ENCODE results near the gene CAPSL. TPM values are rescaled to one million over a fixed set of nuclear protein-coding genes. Genes with fewer than 3 reads are reported as not detected.
"Not testable (repeated sequence)": the region's sequence is repeated elsewhere in the genome, so short reads cannot be mapped to it uniquely, and the experiment has no call there.

Gene CAPSL
- total and polyA plus RNA-seq, 8 donors, result 1.7 TPM; not detected in 7

DNA sequence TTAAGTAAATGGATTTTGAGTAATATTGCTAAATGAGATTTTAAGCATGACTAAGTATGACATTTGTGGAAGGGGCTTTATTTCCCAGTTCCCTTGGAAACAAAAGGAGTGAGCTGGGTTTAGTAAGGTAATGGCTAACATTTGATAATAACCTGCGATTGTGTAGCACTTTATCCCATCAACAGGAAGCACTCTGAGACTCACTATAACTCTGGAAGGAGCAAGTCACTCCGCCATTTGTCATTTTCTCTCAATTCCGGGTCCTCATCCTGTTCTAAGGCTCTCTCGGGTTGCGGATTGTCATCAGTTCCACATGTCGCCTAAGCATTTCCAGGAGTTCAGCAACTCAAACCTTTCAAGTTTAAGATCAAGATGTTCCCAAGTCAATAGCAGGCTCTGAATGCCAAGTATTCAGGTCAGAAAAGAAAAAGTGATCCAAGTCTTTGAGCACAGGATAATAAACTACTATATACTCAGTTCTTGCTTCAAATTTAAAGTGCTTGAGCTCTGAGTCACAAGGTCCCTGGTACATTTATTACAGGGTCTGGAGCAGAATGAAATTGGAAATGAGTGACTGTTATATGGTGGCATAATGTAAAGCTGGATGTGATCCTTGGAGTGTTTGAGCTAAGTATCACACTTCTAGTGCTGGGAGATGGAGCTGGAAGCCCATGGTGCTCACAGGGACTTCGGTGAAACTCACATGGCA is 39.3 kb downstream of the CAPSL start:
- TF ChIP-seq, protein P1, sequence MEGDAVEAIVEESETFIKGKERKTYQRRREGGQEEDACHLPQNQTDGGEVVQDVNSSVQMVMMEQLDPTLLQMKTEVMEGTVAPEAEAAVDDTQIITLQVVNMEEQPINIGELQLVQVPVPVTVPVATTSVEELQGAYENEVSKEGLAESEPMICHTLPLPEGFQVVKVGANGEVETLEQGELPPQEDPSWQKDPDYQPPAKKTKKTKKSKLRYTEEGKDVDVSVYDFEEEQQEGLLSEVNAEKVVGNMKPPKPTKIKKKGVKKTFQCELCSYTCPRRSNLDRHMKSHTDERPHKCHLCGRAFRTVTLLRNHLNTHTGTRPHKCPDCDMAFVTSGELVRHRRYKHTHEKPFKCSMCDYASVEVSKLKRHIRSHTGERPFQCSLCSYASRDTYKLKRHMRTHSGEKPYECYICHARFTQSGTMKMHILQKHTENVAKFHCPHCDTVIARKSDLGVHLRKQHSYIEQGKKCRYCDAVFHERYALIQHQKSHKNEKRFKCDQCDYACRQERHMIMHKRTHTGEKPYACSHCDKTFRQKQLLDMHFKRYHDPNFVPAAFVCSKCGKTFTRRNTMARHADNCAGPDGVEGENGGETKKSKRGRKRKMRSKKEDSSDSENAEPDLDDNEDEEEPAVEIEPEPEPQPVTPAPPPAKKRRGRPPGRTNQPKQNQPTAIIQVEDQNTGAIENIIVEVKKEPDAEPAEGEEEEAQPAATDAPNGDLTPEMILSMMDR (IDR thresholded peaks at IDR 0.05), result no peak
- H3K36me3 ChIP-seq, result no peaks in the 10 kb centered on the region
- FAIRE-seq (no peak), ATAC-seq (no peak), DNase-seq (no peak)
- no peak overlapping the region for H3K4me3 ChIP-seq
- intact Hi-C loops (cut with DNase I), result no loop called here
- H3K27me3 ChIP-seq, result no peaks in the 10 kb centered on the region
- no peaks in the 10 kb centered on the region for H3K4me1 ChIP-seq
- H3K27ac ChIP-seq, result no peak overlapping the region
- no peaks in the 10 kb centered on the region for H3K9me3 ChIP-seq
- whole genome bisulfite sequencing, 2 donors, result 70 to 81% methylated on average over 7 of the region's 7 CpGs

DNA sequence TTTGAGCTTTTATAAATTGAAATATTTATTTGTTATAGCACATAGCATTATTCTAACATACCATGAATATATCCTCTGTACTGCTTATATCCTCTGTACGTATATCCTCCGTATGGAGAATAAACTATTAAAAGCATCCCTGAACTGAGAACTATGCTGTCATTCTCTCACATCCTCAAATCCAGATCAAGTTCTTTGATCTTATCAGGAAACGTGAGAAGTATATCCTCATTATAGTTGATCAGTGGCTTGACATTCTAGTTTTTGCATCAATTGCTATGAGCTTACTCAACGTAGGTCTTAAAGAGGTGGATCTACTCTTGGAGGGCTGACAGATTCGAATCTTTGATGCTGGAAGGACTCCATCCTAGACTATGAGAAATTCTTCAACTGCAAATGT is 44.3 kb downstream of the CAPSL start:
- H3K27ac ChIP-seq, result no peak overlapping the region
- no peaks in the 10 kb centered on the region for H3K36me3 ChIP-seq
- DNase-seq (no peak), ATAC-seq (no peak), FAIRE-seq (no peak)
- H3K27me3 ChIP-seq, result no peaks in the 10 kb centered on the region
- TF ChIP-seq, protein P1 (IDR thresholded peaks at IDR 0.05), result no peak
- H3K9me3 ChIP-seq, result no peaks in the 10 kb centered on the region
- H3K4me1 ChIP-seq, result no peaks in the 10 kb centered on the region
- H3K4me3 ChIP-seq, result no peak overlapping the region
- intact Hi-C loops (cut with DNase I), result no loop called here
- 60 to 71% methylated on average over 5 of the region's 5 CpGs for WGBS, 2 donors

DNA sequence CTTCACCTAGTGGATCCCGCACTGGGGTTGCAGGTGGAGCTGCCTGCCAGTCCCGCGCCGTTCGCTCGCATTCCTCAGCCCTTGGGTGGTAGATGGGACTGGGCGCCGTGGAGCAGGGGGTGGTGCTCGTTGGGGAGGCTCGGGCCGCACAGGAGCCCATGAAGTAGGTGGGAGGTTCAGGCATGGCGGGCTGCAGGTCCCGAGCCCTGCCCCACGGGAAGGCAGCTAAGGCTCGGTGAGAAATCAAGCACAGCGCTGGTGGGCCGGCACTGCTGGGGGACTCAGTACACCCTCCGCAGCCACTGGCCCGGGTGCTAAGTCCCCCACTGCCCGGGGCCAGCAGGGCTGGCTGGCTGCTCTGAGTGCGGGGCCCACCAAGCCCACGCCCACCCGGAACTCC is 45.6 kb downstream of the CAPSL start:
- ATAC-seq; intact Hi-C loops (cut with DNase I); H3K4me1 ChIP-seq; H3K9me3 ChIP-seq; H3K4me3 ChIP-seq; FAIRE-seq; H3K27me3 ChIP-seq; H3K36me3 ChIP-seq; H3K27ac ChIP-seq: not testable (repeated sequence)
- WGBS, 2 donors, result 92 to 96% methylated on average over 16 to 23 of the region's 23 CpGs
- DNase-seq, result peak in 1 of 6 donors; percentile 30

DNA sequence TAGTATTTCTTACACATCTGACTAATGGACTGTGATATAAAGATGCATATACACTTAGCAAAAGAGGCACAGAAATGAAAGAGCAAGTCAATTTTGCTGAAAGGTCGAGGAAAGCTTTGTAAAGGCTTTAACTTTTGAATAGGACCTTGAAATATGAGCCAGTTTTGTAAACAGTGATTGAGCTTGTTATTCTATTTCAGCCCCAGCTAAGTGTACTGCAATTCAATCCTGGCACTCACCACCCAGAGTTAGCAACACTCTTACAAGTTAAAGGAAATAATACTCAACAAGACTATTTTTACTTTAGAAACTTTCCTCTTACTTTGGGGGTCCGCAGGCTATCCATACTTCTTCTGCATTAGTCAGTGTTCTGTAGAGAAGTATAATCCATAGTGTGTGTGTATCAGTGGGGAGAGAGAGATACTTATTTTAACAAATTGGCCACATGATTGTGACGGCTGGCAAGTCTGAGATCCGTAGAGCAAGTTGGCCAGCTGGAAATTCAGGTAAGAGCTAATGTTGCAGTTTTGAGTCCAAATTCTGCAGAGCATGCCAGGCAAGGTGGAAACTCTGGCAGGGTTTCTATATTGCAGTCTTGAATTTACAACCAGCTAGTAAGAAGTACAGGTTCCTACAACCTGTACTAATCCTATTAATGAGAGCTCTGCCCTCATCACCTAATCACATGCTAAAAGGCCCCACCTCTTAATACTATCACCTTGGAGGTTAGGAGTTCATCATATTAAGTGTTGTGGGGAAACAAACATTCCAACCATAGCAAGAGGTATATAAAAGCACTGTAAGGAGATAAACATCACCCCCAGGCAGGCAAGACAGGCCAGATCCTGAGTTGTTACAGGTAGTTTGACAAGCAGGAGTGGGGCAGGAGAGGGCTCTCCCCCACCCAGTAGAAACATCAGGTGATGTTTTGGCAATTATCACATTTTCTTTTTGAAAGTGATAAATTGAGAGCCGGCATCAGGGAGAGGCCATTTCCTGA is 48.1 kb downstream of the CAPSL start:
- TF ChIP-seq, protein P1 (IDR thresholded peaks at IDR 0.05), result no peak
- FAIRE-seq (no peak), ATAC-seq (no peak), DNase-seq (no peak)
- H3K4me3 ChIP-seq, result no peak overlapping the region
- no peaks in the 10 kb centered on the region for H3K27me3 ChIP-seq
- intact Hi-C loops (cut with DNase I), result no loop called here
- WGBS, 2 donors, result 40 to 41% methylated on average over 5 of the region's 5 CpGs
- no peaks in the 10 kb centered on the region for H3K36me3 ChIP-seq
- no peak overlapping the region for H3K27ac ChIP-seq
- no peaks in the 10 kb centered on the region for H3K9me3 ChIP-seq
- no peaks in the 10 kb centered on the region for H3K4me1 ChIP-seq

DNA sequence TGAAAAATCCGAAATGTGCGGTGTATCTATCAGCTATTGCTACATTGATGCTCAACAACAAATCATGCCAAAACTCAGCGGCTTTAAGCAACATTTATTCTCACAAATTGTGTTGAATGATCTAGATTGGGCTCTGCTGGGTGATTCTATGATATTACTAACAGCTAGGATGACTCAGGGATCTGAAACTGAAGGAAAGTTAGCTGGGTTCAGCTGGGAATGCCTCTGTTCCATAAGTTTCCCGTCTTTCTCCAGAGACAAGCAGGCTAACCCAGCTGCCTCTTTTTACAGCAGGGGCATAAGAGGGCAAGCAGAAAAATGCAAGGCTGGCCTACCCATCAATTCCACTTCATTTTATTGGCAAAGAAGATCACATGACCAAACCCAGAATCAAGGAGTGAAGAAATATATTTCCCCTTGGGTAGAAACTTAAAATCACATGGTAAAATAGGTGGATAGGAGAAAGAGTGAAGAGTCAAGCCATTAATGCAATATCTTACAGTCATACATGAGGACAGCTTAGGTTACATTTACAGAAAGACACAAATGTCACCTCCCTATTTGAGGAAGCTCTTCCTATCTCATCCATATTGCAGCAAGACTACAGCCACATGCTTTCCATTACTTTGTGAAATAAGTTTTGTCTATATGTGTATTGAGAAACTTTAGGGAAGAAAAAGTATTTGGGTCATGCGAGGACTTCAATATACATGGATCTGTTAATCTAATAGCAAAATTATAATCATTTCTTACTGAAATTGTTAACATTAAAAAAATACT is 50.9 kb downstream of the CAPSL start:
- Histone ChIP-seq H3K36me3 (no peaks in the 10 kb centered on the region), H3K4me3 (no peak overlapping the region), H3K4me1 (no peaks in the 10 kb centered on the region), H3K9me3 (no peaks in the 10 kb centered on the region), H3K27me3 (no peaks in the 10 kb centered on the region), H3K27ac (no peak overlapping the region)
- WGBS, 2 donors, result 49 to 66% methylated on average over 5 of the region's 5 CpGs
- intact Hi-C loops (cut with DNase I), result no loop called here
- DNase-seq (no peak), FAIRE-seq (no peak), ATAC-seq (no peak)
- TF ChIP-seq, protein P1 (IDR thresholded peaks at IDR 0.05), result no peak
